ENCODE results near the gene EXPH5. TPM values are rescaled to one million over a fixed set of nuclear protein-coding genes. Genes with fewer than 3 reads are reported as not detected.

Gene EXPH5
- total and polyA plus RNA-seq, 2 of the 8 experiments (the other 6 are each of a cell fraction or from before 2014, with no cell fraction given): 1.1 to 11.5 TPM

DNA sequence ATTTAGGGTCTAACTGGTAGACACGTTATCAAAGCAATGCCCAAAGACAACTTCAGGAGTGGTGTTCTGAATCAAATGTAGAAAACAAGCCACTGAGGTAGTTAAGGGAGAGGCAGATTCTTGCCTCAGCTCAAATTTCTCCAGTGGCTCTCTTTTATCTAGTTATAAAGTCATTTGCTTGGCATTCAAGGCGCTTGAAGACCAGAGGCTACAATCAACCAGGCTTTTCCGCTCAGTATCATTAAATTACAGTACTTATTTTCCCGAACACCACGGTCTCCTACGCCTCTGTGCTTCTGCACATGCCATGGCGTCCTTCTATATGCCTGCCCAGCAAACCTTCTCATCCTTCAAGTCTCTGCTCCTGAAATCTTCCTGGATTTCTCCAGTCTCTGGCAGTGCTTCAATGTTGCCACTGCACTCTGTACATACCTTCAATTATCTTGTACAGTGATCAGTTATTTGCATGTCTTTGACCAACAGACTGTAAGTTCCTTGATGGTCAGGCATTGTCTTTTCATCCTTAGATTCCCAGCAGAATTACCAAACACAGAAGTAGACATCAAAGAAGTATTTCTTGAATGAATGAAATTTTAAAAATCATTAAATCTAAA lies 96.8 kb downstream of the EXPH5 start:
- H3K4ac ChIP-seq (replicated peaks; ENCODE audit: insufficient read length, low read depth, low read length): no peak overlapping the region
- H2AK5ac ChIP-seq (ENCODE audit: low read depth, low read length): no peak overlapping the region
- no peak overlapping the region for H3K56ac ChIP-seq (replicated peaks; ENCODE audit: insufficient read length, low read depth, low read length)
- H3K4me2 ChIP-seq (ENCODE audit: insufficient read depth in 1 of 2, low read depth in 2 of 2, low read length in 2 of 2): peak overlapping the region; percentile 72 to 81
- H2AFZ ChIP-seq (ENCODE audit: low read length): no peak overlapping the region
- H2BK20ac ChIP-seq (ENCODE audit: low read length): no peak overlapping the region
- H3K4me1 ChIP-seq (replicated peaks in 1 of 4; ENCODE audit: control insufficient read depth in 3 of 4, insufficient read depth in 4 of 4, low read length in 3 of 4): peaks cover 0 to 7% (median 2%) of the 10 kb centered on the region in 4 experiments; a peak in 6 of 7 replicates
- no peak overlapping the region; the same call in 1 of the 2 replicates for H2BK5ac ChIP-seq (ENCODE audit: low read depth, low read length)
- H2BK120ac ChIP-seq (replicated peaks; ENCODE audit: low read depth, low read length): no peak overlapping the region
- H4K20me1 ChIP-seq (replicated peaks in 1 of 2; ENCODE audit: control insufficient read depth in 1 of 2, insufficient read depth in 2 of 2, low read length in 2 of 2): no peaks in the 10 kb centered on the region
- ChIA-PET POLR2A (ENCODE audit: partially characterized antibody) (no interaction called here), CTCF (ENCODE audit: partially characterized antibody) (no interaction called here)
- no peak overlapping the region for H3K18ac ChIP-seq (ENCODE audit: extremely low read depth, low read length)
- peak overlapping the region in 3 of 4 experiments; percentile 44 to 83 (median 47); a peak in 4 of 8 replicates for H3K4me3 ChIP-seq (ENCODE audit: extremely low read depth in 1 of 4, insufficient read depth in 2 of 4, low read depth in 3 of 4, low read length in 4 of 4)
- H4K91ac ChIP-seq (replicated peaks; ENCODE audit: insufficient read length, low read length): no peak overlapping the region
- H3K14ac ChIP-seq (ENCODE audit: insufficient read length): no peak overlapping the region
- 84% methylated on average over 7 of the region's 7 CpGs; no CpG with 5 or more reads in 1 of the 2 experiments for WGBS, 2 experiments (ENCODE audit: extremely low coverage in 1 of 2, insufficient coverage in 1 of 2, insufficient read length in 1 of 2, insufficient replicate concordance in 2 of 2, low coverage in 1 of 2, low lambda C conversion rate in 2 of 2, missing lambda C conversion rate in 1 of 2)
- no peaks in the 10 kb centered on the region for H3K9me3 ChIP-seq (ENCODE audit: insufficient read depth in 2 of 2, low read depth in 1 of 2, low read length in 1 of 2)
- peaks cover 0 to 6% (median 2%) of the 10 kb centered on the region in 4 experiments; a peak in 3 of 7 replicates for H3K27me3 ChIP-seq (replicated peaks in 1 of 4; ENCODE audit: control insufficient read depth in 3 of 4, extremely low read depth in 1 of 4, insufficient read depth in 3 of 4, low read length in 3 of 4)
- no peak overlapping the region for H2BK15ac ChIP-seq (ENCODE audit: low read length)
- FAIRE-seq (no peak), DNase-seq (ENCODE audit: low read depth in 1 of 2, low spot score in 2 of 2) (no peak)
- no peaks in the 10 kb centered on the region for H3K36me3 ChIP-seq (ENCODE audit: control insufficient read depth in 2 of 4, insufficient read depth in 4 of 4, low read length in 3 of 4)
- no peak overlapping the region for H3K23ac ChIP-seq (ENCODE audit: insufficient read length)
- no peaks in the 10 kb centered on the region for H3K79me2 ChIP-seq (ENCODE audit: control insufficient read depth in 1 of 2, insufficient read depth in 2 of 2, low read length in 2 of 2)
- H3K79me1 ChIP-seq (ENCODE audit: low read depth, low read length): no peaks in the 10 kb centered on the region
- H3K9ac ChIP-seq (replicated peaks in 1 of 4; ENCODE audit: extremely low read depth in 1 of 4, low read depth in 3 of 4, low read length in 3 of 4): no peak overlapping the region; a peak in 1 of 7 replicates
- H4K5ac ChIP-seq (ENCODE audit: insufficient read length, low read depth, low read length): no peak overlapping the region
- no peak overlapping the region for H3K27ac ChIP-seq (ENCODE audit: low read depth, low read length)
- H3K23me2 ChIP-seq (ENCODE audit: low read depth, low read length): peaks cover 6% of the 10 kb centered on the region; the same call in 1 of the 2 replicates
- no peak overlapping the region for H4K8ac ChIP-seq (ENCODE audit: extremely low read depth, insufficient read depth, low read length)
- no peak overlapping the region for H2BK12ac ChIP-seq (ENCODE audit: low read depth, low read length)
- TF ChIP-seq JUND (IDR thresholded peaks at IDR 0.05; ENCODE audit: low read length): no peak
- no peak for TF ChIP-seq BCL11A (IDR thresholded peaks at IDR 0.05; ENCODE audit: low read depth in 2 of 2, low read length in 2 of 2)
- TF ChIP-seq KDM4A (IDR thresholded peaks at IDR 0.05; ENCODE audit: low read depth, low read length, severe bottlenecking): no peak
- no peak for TF ChIP-seq SRF (IDR thresholded peaks at IDR 0.05; ENCODE audit: low read depth, low read length)
- TF ChIP-seq GTF2F1 (IDR thresholded peaks at IDR 0.05; ENCODE audit: borderline replicate concordance, low read depth, low read length): no peak
- no peak for TF ChIP-seq CREB1 (IDR thresholded peaks at IDR 0.05)
- TF ChIP-seq BACH1 (IDR thresholded peaks at IDR 0.05; ENCODE audit: low read length): no peak
- TF ChIP-seq ASH2L (IDR thresholded peaks at IDR 0.05; ENCODE audit: low read length): no peak
- TF ChIP-seq RAD21 (IDR thresholded peaks at IDR 0.05 in 1 of 2, conservative IDR thresholded peaks at IDR 0.05 in 1 of 2; ENCODE audit: low read depth in 2 of 2, low read length in 2 of 2): no peak
- no peak for TF ChIP-seq POLR2AphosphoS5 (IDR thresholded peaks at IDR 0.05; ENCODE audit: low read depth, low read length)
